DND-41 (cell line): ENCODE data around the gene MARCOL.

Experiments used
- EZH2 ChIP-seq: IDR thresholded peaks from 3 replicates; pipeline ENCODE4 v1.6.1; 2012; ENCODE audit warnings: borderline replicate concordance, low read depth, mild to moderate bottlenecking, moderate library complexity, low read length, inconsistent platforms; ENCODE audit not compliant: severe bottlenecking
- TF ChIP-seq, protein P1 (sequence below): IDR thresholded peaks from 2 replicates; pipeline ENCODE4 v1.5.1; 2012; ENCODE audit warnings: borderline replicate concordance, low read length, moderate library complexity, mild to moderate bottlenecking; ENCODE audit not compliant: poor library complexity, severe bottlenecking; ENCODE audit errors: extremely low read depth

GRCh38 chr5:148259288-148259687 is 21.0 kb downstream of the MARCOL start:
- TF ChIP-seq, protein P1, sequence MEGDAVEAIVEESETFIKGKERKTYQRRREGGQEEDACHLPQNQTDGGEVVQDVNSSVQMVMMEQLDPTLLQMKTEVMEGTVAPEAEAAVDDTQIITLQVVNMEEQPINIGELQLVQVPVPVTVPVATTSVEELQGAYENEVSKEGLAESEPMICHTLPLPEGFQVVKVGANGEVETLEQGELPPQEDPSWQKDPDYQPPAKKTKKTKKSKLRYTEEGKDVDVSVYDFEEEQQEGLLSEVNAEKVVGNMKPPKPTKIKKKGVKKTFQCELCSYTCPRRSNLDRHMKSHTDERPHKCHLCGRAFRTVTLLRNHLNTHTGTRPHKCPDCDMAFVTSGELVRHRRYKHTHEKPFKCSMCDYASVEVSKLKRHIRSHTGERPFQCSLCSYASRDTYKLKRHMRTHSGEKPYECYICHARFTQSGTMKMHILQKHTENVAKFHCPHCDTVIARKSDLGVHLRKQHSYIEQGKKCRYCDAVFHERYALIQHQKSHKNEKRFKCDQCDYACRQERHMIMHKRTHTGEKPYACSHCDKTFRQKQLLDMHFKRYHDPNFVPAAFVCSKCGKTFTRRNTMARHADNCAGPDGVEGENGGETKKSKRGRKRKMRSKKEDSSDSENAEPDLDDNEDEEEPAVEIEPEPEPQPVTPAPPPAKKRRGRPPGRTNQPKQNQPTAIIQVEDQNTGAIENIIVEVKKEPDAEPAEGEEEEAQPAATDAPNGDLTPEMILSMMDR = no peak
- TF ChIP-seq EZH2 = no peak
